Measurements from ENCODE around the gene DAZAP2. TPM values are rescaled to one million over a fixed set of nuclear protein-coding genes. Genes with fewer than 3 reads are reported as not detected.

Gene DAZAP2
- total RNA-seq, 2 donors from 2014 or later: 299 to 374 TPM

- WGBS: 72% methylated on average over 5 of the region's 5 CpGs
- DNase-seq (ENCODE audit: low spot score): no peak
- intact Hi-C loops (cut with DNase I): loop anchor here (10.0 kb wide), 1 partner anchor 271 kb away; no protein-coding TSS in a partner anchor
These were observed 25.7 kb downstream of the DAZAP2 start for GRCh38 chr12:51264297-51264696.

GRCh38 chr12:51265024-51265423 lies 26.4 kb downstream of the DAZAP2 start:
- intact Hi-C loops (cut with DNase I): loop anchor here (10.0 kb wide), 1 partner anchor 270 kb away; no protein-coding TSS in a partner anchor
- H3K36me3 ChIP-seq: no peaks in the 10 kb centered on the region
- no peak for TF ChIP-seq POLR2AphosphoS5 (IDR thresholded peaks at IDR 0.05)
- no peak for TF ChIP-seq CTCF (IDR thresholded peaks at IDR 0.05)
- no peak overlapping the region for H3K27ac ChIP-seq
- H3K4me1 ChIP-seq (replicated peaks): no peaks in the 10 kb centered on the region
- no peak overlapping the region for H3K4me3 ChIP-seq
- H3K9me3 ChIP-seq: no peaks in the 10 kb centered on the region
- H3K27me3 ChIP-seq (replicated peaks; ENCODE audit: insufficient read depth): no peaks in the 10 kb centered on the region
- DNase-seq (ENCODE audit: low spot score): no peak

More at GRCh38 chr12:51264297-51264696, 25.7 kb downstream of the DAZAP2 start:
- Histone ChIP-seq H3K9me3 (no peaks in the 10 kb centered on the region), H3K27ac (no peak overlapping the region), H3K36me3 (no peaks in the 10 kb centered on the region), H3K4me1 (replicated peaks) (no peaks in the 10 kb centered on the region), H3K27me3 (replicated peaks; ENCODE audit: insufficient read depth) (no peaks in the 10 kb centered on the region), H3K4me3 (no peak overlapping the region)
- no peak for TF ChIP-seq POLR2AphosphoS5 (IDR thresholded peaks at IDR 0.05)
- no peak for TF ChIP-seq CTCF (IDR thresholded peaks at IDR 0.05)
- no peak for TF ChIP-seq POLR2A (IDR thresholded peaks at IDR 0.05)

- no peaks in the 10 kb centered on the region for H3K4me1 ChIP-seq (replicated peaks)
- WGBS: 15% methylated on average over 34 of the region's 59 CpGs
- no peaks in the 10 kb centered on the region for H3K36me3 ChIP-seq
- H3K27ac ChIP-seq: peak overlapping the region; percentile 64 to 71
- H3K4me3 ChIP-seq: peak overlapping the region; percentile 58 to 69
- DNase-seq (ENCODE audit: low spot score): peak; percentile 33
- intact Hi-C loops (cut with DNase I): loop anchor here (10.0 kb wide), 1 partner anchor 265 kb away; no protein-coding TSS in a partner anchor
- H3K27me3 ChIP-seq (replicated peaks; ENCODE audit: insufficient read depth): no peaks in the 10 kb centered on the region
- H3K9me3 ChIP-seq: no peaks in the 10 kb centered on the region
- TF ChIP-seq POLR2A (IDR thresholded peaks at IDR 0.05) (peak; percentile 12), CTCF (IDR thresholded peaks at IDR 0.05) (peak in 2 of 4 experiments; percentile 34 to 70), POLR2AphosphoS5 (IDR thresholded peaks at IDR 0.05) (no peak)
These were observed 30.8 kb downstream of the DAZAP2 start for GRCh38 chr12:51269174-51270066.

- Histone ChIP-seq H3K27ac (peak within 1 kb of the TSS; percentile 64 to 71), H3K36me3 (no peaks in the 10 kb centered on the region), H3K9me3 (no peaks in the 10 kb centered on the region), H3K4me1 (replicated peaks) (no peaks in the 10 kb centered on the region), H3K4me3 (peak within 1 kb of the TSS; percentile 58 to 69), H3K27me3 (replicated peaks; ENCODE audit: insufficient read depth) (no peaks in the 10 kb centered on the region)
- peak; percentile 75 for DNase-seq (ENCODE audit: low spot score)
- TF ChIP-seq POLR2AphosphoS5 (IDR thresholded peaks at IDR 0.05) (peak; percentile 44), CTCF (IDR thresholded peaks at IDR 0.05) (peak in 1 of 4 experiments; percentile 9), POLR2A (IDR thresholded peaks at IDR 0.05) (peak; percentile 41)
- WGBS: 1% methylated on average over 57 of the region's 83 CpGs
- intact Hi-C loops (cut with DNase I): no loop called here
These were observed 31.7 kb downstream of the DAZAP2 start, which contains the start of gene SMAGP for GRCh38 chr12:51270067-51270950. TSS of gene SMAGP (minus strand) at chr12:51270415. CDS start at chr12:51269278, 1,137 bp downstream.

All from prostate gland (tissue), 2 donors.